PC-9 (cell line): ENCODE measurements around the gene CCDC9. TPM values are rescaled to one million over a fixed set of nuclear protein-coding genes. Genes with fewer than 3 reads are reported as not detected.

ENCODE experiments used
- BruUV-seq: library from RNA; stranded (reverse); fragments of 400-500 nt; replicated peaks from 2 replicates; lab custom pipeline; 2021; lab: Mats Ljungman, UMichigan
- CTCF ChIA-PET: fragments of 300-600 bp; sonication (Branson Sonifier 250); formaldehyde crosslinking; loops from one replicate; lab custom pipeline; 2022; ENCODE audit warnings: antibody characterized with exemption; lab: Charles Lee
- POLR2A ChIA-PET: fragments of 300-600 bp; sonication (Branson Sonifier 250); formaldehyde crosslinking; loops from one replicate; lab custom pipeline; 2022; ENCODE audit warnings: antibody characterized with exemption; ENCODE audit not compliant: unreplicated experiment; lab: Charles Lee
- DNase-seq, 2 experiments: peaks; one replicate each; pipeline versions ENCODE4 v3.0.0 to v3.0.0-alpha.2; 2015 to 2022; ENCODE audit warnings: mixed read lengths in 1 of 2
- H2AFZ ChIP-seq: fragments of 200-600 bp; sonication (generic); 2 replicates; pipeline ENCODE4 v1.8.1; 2017; ENCODE audit warnings: antibody characterized with exemption
- H3F3A ChIP-seq: fragments of 200-600 bp; sonication (generic); 2 replicates; pipeline ENCODE4 v1.8.1; 2017; ENCODE audit warnings: antibody characterized with exemption, mild to moderate bottlenecking, low read depth; ENCODE audit not compliant: insufficient read depth
- H3K27ac ChIP-seq: fragments of 200-600 bp; sonication (generic); 2 replicates; pipeline ENCODE4 v1.6.1; 2016; ENCODE audit warnings: mixed run types
- H3K27me3 ChIP-seq: fragments of 200-600 bp; sonication (generic); 2 replicates; pipeline ENCODE4 v1.6.1; 2016; ENCODE audit warnings: low read depth, mixed run types; ENCODE audit not compliant: insufficient read depth
- H3K36me3 ChIP-seq: fragments of 200-600 bp; sonication (generic); 2 replicates; pipeline ENCODE4 v1.6.1; 2016; ENCODE audit warnings: low read depth, mixed run types
- H3K4me1 ChIP-seq: fragments of 200-600 bp; sonication (generic); replicated peaks from 2 replicates; pipeline ENCODE4 v1.6.1; 2016; ENCODE audit warnings: mixed run types; ENCODE audit not compliant: insufficient read depth
- H3K4me2 ChIP-seq: fragments of 200-600 bp; sonication (generic); 2 replicates; pipeline ENCODE4 v1.6.1; 2017; ENCODE audit warnings: mixed run types
- H3K4me3 ChIP-seq: fragments of 200-600 bp; sonication (generic); 2 replicates; pipeline ENCODE4 v1.6.1; 2016; ENCODE audit warnings: mixed run types
- H3K79me2 ChIP-seq: fragments of 200-600 bp; sonication (generic); 2 replicates; pipeline ENCODE4 v1.6.1; 2017; ENCODE audit warnings: low read depth, mixed run types
- H3K9me2 ChIP-seq: fragments of 200-600 bp; sonication (generic); 2 replicates; pipeline ENCODE4 v1.8.1; 2017; ENCODE audit warnings: mild to moderate bottlenecking; ENCODE audit not compliant: insufficient read depth
- H3K9me3 ChIP-seq: fragments of 200-600 bp; sonication (generic); 2 replicates; pipeline ENCODE4 v1.8.1; 2016; ENCODE audit warnings: low read depth; ENCODE audit not compliant: insufficient read depth
- H4K20me1 ChIP-seq: fragments of 200-600 bp; sonication (generic); 2 replicates; pipeline ENCODE4 v1.8.1; 2017; ENCODE audit not compliant: insufficient read depth
- EZH2 ChIP-seq: fragments of 200-600 bp; sonication (generic); IDR thresholded peaks from 2 replicates; pipeline ENCODE4 v1.8.0; 2017; ENCODE audit warnings: antibody characterized with exemption, low read depth
- intact Hi-C: fragments of 100-400 bp; cut with micrococcal nuclease; formaldehyde crosslinking; loops from one replicate; pipeline ENCODE4 v1.10.0; 2022; ENCODE audit not compliant: unreplicated experiment
- total RNA-seq: library from RNA; stranded (reverse); gene quantifications from 2 replicates; pipeline ENCODE4 v1.2.3, GENCODE V29; 2021
- TF ChIP-seq, protein P1 (sequence below): fragments of 200-600 bp; sonication (generic); conservative IDR thresholded peaks from 2 replicates; pipeline ENCODE4 v1.6.1; 2017; ENCODE audit warnings: mixed run types, antibody characterized with exemption, mild to moderate bottlenecking, moderate library complexity

Gene CCDC9
- total RNA-seq, 1 experiment from 2014 or later, result 37.0 TPM

GRCh38 chr19:47302249-47302648 lies 45.9 kb downstream of the CCDC9 start:
- Histone ChIP-seq H3K36me3 (no peaks in the 10 kb centered on the region), H3K27me3 (no peaks in the 10 kb centered on the region), H3K27ac (no peak overlapping the region), H3K9me3 (no peaks in the 10 kb centered on the region), H2AFZ (no peak overlapping the region), H3K4me1 (peaks cover 5% of the 10 kb centered on the region), H3K4me3 (no peak overlapping the region), H4K20me1 (no peaks in the 10 kb centered on the region), H3K4me2 (no peak overlapping the region), H3K79me2 (no peaks in the 10 kb centered on the region), H3K9me2 (no peaks in the 10 kb centered on the region), H3F3A (no peaks in the 10 kb centered on the region; the same call in 1 of the 2 replicates)
- CTCF ChIA-PET, result no interaction called here
- no TSS peak for BruUV-seq
- intact Hi-C loops, result no loop called here
- DNase-seq, result no peak
- TF ChIP-seq, protein P1, sequence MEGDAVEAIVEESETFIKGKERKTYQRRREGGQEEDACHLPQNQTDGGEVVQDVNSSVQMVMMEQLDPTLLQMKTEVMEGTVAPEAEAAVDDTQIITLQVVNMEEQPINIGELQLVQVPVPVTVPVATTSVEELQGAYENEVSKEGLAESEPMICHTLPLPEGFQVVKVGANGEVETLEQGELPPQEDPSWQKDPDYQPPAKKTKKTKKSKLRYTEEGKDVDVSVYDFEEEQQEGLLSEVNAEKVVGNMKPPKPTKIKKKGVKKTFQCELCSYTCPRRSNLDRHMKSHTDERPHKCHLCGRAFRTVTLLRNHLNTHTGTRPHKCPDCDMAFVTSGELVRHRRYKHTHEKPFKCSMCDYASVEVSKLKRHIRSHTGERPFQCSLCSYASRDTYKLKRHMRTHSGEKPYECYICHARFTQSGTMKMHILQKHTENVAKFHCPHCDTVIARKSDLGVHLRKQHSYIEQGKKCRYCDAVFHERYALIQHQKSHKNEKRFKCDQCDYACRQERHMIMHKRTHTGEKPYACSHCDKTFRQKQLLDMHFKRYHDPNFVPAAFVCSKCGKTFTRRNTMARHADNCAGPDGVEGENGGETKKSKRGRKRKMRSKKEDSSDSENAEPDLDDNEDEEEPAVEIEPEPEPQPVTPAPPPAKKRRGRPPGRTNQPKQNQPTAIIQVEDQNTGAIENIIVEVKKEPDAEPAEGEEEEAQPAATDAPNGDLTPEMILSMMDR, result no peak
- no peak for TF ChIP-seq EZH2
- POLR2A ChIA-PET, result interaction anchor here (0.6 kb wide), 2 partner anchors 9 to 100 kb away, joined by 3 to 19 read pairs; no protein-coding TSS in a partner anchor

DNA sequence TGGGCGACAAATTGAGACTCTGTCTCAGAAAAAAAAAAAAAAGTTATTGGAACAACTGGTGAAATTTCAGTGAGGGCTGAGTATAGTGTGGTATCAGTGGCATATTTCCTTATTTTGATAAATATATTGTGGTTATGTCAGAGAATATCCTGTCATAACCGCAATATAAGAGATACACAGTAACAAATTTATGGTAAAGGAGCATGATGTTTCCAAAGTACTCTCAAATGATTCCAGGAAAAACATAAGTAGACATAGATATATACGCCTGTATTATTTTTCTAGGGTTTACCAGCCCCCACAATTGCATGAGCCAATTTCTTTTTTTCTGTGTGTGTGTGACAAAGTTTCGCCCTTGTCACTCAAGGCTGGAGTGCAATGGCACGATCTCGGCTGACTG lies 47.6 kb downstream of the CCDC9 start:
- H3K79me2 ChIP-seq, result no peaks in the 10 kb centered on the region
- H4K20me1 ChIP-seq, result no peaks in the 10 kb centered on the region
- intact Hi-C loops, result no loop called here
- H2AFZ ChIP-seq, result no peak overlapping the region
- BruUV-seq, result no TSS peak
- no peaks in the 10 kb centered on the region; the same call in 1 of the 2 replicates for H3F3A ChIP-seq
- no peak overlapping the region for H3K27ac ChIP-seq
- TF ChIP-seq, protein P1, result no peak
- TF ChIP-seq EZH2, result no peak
- no peaks in the 10 kb centered on the region for H3K36me3 ChIP-seq
- POLR2A ChIA-PET, result no interaction called here
- H3K4me1 ChIP-seq, result peaks cover 13% of the 10 kb centered on the region
- CTCF ChIA-PET, result no interaction called here
- H3K27me3 ChIP-seq, result no peaks in the 10 kb centered on the region
- H3K4me2 ChIP-seq, result no peak overlapping the region
- no peak for DNase-seq
- no peak overlapping the region for H3K4me3 ChIP-seq
- no peaks in the 10 kb centered on the region for H3K9me2 ChIP-seq
- no peaks in the 10 kb centered on the region for H3K9me3 ChIP-seq

DNA sequence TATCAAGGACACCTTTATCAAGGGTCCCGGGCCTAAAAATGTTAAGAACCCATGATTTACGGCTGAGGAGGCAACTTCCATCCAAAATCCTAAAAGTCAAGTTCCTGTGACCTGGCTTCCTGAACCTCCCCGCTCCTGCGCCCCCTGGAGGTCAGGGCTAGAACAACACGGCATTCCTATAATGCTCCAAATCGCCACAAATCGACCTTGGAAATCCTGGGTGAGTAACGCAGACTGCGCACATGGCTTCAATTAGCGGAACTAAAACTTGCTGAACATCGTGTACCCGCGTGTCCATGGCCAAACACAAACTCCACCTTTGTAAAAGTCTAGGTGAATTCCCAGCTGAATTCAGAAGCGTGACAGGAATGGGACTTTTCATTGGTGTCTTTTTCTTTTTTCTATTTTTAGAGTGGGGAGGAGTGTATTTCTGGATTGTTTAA lies 49.0 kb downstream of the CCDC9 start:
- H2AFZ ChIP-seq, result no peak overlapping the region
- H3K27ac ChIP-seq, result no peak overlapping the region
- H3K4me1 ChIP-seq, result peaks cover 15% of the 10 kb centered on the region
- intact Hi-C loops, result loop anchor here (5.0 kb wide), 1 partner anchor 42 kb away; the partner anchor contains the start of gene DHX34
- no peaks in the 10 kb centered on the region for H3K9me3 ChIP-seq
- H4K20me1 ChIP-seq, result no peaks in the 10 kb centered on the region
- BruUV-seq, result no TSS peak
- H3K79me2 ChIP-seq, result no peaks in the 10 kb centered on the region
- no peaks in the 10 kb centered on the region for H3K9me2 ChIP-seq
- no peaks in the 10 kb centered on the region for H3K27me3 ChIP-seq
- ChIA-PET POLR2A (no interaction called here), CTCF (interaction anchor here (0.7 kb wide), 1 partner anchor 123 kb away, joined by 12 read pairs; no protein-coding TSS in a partner anchor)
- TF ChIP-seq EZH2, result no peak
- TF ChIP-seq, protein P1, result peak; percentile 99
- H3K4me3 ChIP-seq, result peak overlapping the region; percentile 7; the same call in 1 of the 2 replicates
- H3K4me2 ChIP-seq, result peak overlapping the region; percentile 57
- no peaks in the 10 kb centered on the region for H3K36me3 ChIP-seq
- peak; percentile 64 to 65 for DNase-seq
- peaks cover 6% of the 10 kb centered on the region; the same call in 1 of the 2 replicates for H3F3A ChIP-seq
